Eye (tissue), 1 donor: Measurements from ENCODE around the gene MAP4.

Experiments used
- DNase-seq: peaks from one replicate; pipeline ENCODE4 v3.0.0-alpha.2; 2015

Gene MAP4

DNA sequence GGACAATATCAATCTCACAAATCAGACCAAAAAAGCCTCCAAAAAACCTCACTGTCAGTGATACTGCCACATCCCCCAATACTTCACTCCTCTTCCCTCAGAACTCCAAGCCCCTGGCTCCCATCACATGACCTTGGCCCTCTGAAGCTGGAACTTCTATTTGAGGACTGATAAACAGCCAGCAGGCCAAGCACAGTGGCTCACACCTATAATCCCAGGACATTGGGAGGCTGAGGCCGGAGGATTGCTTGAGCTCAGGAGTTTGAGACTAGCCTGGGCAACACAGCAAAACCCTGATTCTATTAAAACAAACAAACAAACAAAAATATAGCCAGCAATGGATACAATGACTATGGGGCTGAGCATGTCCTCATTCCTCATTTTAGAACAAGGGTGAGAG is 55.2 kb downstream of the MAP4 start:
- no peak for DNase-seq

- no peak for DNase-seq
Measured at GRCh38 chr3:47956521-47956920, 59.7 kb downstream of the MAP4 start.

- DNase-seq: no peak
Measured at GRCh38 chr3:47954567-47954966, 61.6 kb downstream of the MAP4 start.

DNA sequence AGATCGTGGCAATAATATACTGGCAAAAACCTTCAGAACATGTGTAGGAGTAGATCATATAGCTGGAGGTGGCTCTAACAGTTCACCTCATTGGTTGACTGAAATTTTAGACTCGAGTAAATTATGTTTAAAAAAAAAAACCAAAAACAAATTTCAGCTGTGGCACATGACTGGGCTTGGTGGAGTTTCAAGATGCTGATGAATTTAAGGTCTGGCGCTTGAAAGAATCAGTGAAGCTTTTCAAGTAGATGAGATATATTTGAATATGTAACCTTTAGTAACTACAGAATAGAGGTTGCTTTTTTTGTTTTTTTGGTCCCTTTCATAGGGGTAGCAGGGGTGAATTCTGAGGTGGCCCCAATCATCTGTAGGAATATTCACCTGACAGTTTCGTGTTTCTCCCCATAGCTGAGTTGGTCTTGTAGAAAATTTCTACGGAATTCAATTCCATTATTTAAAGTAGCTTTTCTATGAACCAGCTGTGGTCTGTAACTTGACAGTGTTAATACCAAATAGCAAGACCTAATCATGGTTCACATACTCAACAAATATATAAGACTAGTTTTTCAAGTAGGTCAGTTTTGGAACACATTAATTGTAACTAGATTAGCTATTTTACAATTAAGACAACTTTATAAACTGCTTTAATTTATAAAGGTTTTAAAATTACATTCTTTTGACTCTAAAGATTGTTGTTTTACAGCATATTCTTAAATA is 65.6 kb downstream of the MAP4 start:
- DNase-seq: no peak

- no peak for DNase-seq
Measured at GRCh38 chr3:47949979-47950378, 66.2 kb downstream of the MAP4 start.

DNA sequence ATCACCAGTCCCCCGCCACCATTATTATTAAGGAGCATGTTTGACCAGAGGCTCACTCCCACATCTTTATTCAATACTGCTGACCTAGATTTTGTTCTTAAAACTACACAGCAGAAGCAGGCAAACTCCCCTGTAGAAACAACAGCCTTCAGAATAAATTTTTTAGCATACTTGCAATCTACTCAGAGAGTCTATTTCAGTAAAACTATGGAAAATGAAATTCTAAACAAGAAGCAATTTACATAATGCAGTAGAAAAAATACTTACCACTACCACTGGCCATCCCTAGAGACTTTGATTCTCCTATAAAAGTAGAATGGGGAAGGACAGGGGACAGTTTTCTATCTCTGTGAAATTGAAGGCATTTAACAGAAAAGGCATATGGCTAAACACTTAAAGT is 76.0 kb downstream of the MAP4 start:
- no peak for DNase-seq

- no peak for DNase-seq
Measured at GRCh38 chr3:47932421-47932820, 83.8 kb downstream of the MAP4 start.

DNA sequence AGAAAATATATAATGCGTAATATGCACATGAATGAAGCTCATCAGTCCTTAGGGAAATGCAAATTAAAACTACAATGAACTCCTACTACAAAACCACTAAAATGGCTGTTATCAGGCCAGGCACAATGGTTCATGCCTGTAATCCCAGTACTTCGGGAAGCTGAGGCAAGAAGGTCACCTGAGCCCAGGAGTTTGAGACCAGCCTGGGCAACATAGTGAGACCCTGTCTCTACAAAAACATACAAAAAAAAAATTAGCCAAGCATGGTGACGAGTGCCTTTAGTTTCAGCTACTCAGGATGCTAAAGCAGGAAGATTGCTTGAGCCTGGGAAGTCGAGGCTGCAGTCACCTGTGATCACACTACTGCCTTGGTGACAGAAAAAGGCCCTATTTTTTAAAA is 85.2 kb downstream of the MAP4 start:
- DNase-seq: no peak

- no peak for DNase-seq
Measured at GRCh38 chr3:47916696-47917095, 99.5 kb downstream of the MAP4 start.

- no peak for DNase-seq
Measured at GRCh38 chr3:47916201-47916600, 100.0 kb downstream of the MAP4 start.

- DNase-seq: no peak
Measured at GRCh38 chr3:47912006-47912504, 104.2 kb downstream of the MAP4 start.

- no peak for DNase-seq
Measured at GRCh38 chr3:47910777-47911440, 105.3 kb downstream of the MAP4 start.

DNA sequence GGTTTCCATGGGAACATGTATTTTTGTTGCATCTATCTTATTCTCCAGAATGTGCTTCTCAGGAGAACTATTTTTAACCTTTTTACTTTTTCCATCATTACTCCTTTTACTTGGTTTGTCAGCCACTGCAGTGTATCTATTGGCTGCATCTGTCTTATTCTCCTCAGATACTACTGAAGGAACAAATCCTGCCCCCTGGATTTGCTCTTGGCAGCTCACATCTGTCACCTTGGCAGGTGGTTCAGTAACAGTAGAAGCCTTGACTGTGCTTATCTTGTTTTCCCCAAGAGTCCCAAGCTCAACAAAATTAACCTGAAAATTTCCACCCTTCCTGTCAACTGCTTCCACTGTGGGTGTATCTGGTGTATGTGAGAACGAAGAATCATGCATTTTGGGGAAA is 106.0 kb downstream of the MAP4 start:
- DNase-seq: no peak

- DNase-seq: no peak
Measured at GRCh38 chr3:47909607-47910006, 106.6 kb downstream of the MAP4 start.

GRCh38 chr3:47908744-47909143 is 107.5 kb downstream of the MAP4 start:
- DNase-seq: no peak

DNA sequence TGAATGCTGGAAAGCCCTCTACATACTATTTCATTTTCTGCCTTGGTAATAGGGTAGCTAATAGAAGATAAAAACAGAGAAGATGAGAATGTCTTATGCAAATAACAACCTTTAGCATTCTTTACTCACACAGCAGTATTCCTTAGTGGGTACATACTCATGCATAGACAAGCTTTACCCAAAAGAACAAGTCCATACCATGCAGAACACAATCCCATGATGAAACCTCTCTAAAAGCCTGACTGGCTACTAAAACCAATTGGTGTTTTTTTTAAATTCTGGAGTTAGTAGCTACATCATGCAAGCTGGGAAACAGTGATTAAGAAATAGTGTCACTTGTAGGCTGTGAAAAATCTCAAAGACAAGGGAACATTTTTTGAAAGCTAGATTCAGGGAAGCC is 108.4 kb downstream of the MAP4 start:
- DNase-seq: no peak

DNA sequence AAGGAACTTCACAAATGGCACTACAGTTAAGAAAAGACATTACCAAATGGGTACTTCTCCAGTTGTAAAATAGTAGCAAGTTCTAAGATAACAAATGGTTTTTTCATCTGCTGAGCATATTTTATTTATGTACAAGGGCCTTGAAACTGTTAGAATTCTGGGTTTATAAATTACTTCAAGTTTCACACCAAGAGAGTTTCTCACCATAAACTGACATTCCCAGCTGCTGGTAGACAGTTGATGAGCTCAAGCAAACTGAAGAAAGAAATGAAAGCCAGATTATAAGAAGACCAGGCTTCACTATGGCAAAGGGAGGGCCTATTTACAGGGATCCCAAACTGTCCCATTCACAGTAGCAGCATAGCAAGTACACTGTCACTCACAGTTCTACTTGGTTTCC is 113.5 kb downstream of the MAP4 start:
- DNase-seq: no peak

DNA sequence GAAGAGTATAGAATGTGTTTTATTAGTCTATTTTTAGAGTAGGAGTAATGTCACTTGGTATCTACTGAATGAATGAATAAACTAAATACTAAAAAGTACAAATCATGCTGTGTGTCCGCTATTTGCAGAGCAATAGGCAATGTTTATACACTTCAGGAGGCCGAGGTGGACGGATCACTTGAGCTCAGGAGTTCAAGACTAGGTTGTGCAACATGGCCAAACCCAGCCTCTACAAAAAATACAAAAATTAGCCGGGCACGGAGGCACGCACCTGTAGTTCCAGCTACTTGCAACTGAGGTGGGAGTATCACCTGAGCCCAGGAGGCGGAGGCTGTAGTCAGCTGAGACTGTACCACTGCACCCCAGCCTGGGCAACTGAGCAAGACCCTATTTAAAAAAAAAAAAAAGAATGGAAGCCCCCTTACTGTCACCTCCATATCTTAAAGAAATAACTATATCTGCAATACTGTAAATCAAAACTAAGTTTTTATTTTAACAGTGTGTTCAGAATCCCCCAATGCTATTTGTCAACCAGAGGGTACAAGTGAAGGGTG is 114.9 kb downstream of the MAP4 start:
- no peak for DNase-seq

DNA sequence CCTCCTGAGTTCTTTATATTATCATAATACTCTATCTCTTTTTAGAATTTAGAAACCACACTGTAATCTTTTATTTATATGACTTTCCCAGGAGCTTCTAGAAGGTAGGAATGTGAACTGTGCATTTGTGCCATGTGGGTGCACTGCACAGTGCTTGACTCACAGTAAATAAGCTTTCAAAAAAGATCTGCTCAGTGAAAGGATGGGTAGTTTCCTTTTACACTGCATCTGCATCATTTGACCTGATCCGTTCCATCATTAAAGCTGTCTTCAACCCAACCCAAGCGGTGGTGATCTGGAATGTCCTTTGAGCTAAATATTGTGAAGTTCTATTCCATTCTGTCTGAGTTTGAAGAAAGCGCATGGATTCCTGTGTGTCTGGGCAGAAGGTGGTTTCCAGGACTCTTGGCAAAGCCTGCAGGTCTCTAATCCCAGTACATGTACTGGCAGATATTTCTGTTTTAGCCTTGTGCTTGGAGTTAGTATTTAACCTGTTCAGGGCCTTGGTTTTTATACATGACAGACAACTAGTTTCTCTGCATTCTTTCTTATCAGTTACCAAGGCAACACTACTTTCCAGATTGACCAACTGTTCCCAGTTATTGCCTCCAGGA is 116.6 kb downstream of the MAP4 start:
- no peak for DNase-seq

- DNase-seq: no peak
Measured at GRCh38 chr3:47897954-47898353, 118.3 kb downstream of the MAP4 start.

GRCh38 chr3:47896736-47897135 is 119.5 kb downstream of the MAP4 start:
- no peak for DNase-seq

GRCh38 chr3:47895241-47895640 is 121.0 kb downstream of the MAP4 start:
- no peak for DNase-seq

GRCh38 chr3:47892286-47893040 is 123.8 kb downstream of the MAP4 start:
- DNase-seq: peak; percentile 44
